ENCODE results near the gene MAD1L1.

The MAD1L1 gene

DNA sequence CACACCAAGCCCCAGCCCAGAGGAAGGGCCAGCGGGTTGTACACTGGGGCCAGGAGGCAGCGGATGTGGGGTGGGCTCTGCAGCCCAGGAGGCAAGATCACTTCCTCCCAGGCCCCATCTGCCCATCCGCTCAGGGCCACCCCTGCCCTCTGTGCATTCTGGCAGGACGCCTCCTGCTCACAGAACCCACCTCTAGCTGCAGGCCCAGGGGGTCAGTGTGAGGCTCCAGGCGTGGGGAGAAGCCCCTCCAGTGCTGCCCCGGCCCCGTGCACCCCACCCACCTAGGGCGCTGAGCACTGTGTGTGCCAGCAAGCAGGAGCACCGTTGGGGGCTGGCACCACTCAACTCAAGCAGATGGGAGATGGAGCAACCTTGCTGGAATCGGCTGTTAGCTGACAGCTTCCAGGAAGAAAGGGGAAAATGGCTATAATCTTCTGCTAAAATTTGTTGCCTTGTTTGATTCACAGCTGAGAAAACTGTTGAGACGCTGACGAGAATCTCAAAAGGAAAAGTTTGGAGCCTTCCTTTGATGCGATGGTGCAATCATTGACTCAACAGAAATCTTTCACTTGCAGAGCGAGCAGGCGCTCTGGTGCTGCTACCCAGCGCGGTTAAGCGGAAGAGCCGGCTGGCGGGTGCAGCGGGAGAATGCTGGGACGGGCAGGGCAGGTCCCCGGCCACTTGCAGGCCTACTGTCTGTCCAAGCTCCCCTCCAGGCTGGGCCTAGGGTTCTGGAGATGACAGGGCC lies 286.5 kb downstream of the MAD1L1 start:
- DNase-seq: no peak

GRCh38 chr7:1945558-1945957 lies 287.2 kb downstream of the MAD1L1 start:
- DNase-seq: no peak

GRCh38 chr7:1944619-1945210 lies 288.0 kb downstream of the MAD1L1 start:
- DNase-seq: no peak

DNA sequence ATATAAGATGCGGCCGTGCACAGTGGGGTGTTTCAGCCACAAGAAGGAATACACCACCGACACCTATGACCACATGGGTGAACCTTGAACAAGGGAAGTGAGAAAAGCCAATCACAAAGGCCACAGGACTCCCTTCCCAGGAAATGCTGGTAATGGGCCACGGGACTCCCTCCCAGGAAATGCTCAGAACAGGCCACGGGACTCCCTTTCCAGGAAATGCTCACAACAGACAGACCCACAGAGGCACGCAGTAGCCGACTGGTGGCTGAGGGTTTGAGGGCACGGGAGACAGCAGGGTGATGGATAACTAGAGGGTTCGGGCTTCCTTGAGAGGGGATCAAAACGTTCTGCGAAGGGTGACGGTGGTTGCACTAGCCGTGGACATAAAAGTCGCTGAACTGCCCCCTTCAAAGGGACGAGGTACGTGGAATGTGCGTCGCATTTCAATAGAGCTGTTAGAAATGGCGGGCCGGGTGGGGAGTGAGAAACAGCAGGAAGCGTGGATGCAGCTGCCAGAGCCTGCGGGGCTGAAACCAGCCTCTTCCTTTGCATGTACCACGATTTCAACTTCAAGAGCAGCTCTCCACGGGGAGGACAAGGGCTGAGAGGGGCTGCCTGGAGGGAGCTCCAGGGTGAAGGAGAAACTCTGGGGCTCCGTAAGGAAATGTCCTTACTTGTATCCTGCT lies 288.7 kb downstream of the MAD1L1 start:
- no peak for DNase-seq

- no peak for DNase-seq
Measured at GRCh38 chr7:1943326-1943725, 289.4 kb downstream of the MAD1L1 start.

GRCh38 chr7:1942941-1943289 lies 289.8 kb downstream of the MAD1L1 start:
- DNase-seq: no peak

- DNase-seq: peak; percentile 43
Measured at GRCh38 chr7:1942243-1942940, 290.4 kb downstream of the MAD1L1 start.

- DNase-seq: no peak
Measured at GRCh38 chr7:1941464-1942242, 291.1 kb downstream of the MAD1L1 start.

DNA sequence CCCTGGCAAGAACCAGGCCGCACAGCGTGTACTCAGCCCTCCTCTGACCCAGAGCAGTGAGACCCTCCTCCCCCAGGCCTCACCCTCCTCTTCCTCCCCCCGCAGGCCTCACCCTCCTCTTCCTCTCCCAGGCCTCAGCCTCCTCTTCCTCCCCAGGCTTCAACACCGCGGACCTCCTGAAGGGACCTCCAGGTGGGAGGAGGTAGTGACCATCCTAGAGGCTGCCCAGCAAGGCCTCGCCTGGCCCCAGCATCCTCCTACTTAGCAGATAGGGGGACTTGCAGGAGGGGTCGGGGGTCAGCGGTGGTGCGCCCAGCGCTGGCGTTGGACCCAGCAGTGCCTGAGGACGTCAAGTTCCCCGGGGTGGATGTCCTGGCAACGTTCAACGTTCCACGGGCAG lies 291.9 kb downstream of the MAD1L1 start:
- DNase-seq: no peak

DNA sequence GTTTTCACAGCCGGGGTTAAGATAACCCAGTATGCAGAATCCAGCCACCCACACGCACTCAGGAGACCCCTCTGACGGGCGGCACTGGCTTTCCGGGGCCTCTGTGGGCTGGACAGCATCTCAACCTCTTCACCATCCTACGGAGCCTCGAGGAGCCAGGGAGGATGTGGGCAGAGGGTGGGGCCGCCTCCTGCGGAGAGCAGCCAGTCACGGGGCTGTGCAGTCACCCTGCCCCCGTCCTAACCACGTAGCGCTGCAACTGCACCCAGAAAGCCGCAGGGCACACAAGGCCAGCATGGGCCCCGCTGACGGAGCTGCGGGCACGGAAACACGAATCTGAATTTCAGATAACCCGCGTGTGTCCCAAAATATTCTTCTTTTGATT lies 292.4 kb downstream of the MAD1L1 start:
- DNase-seq: peak; percentile 97

GRCh38 chr7:1939434-1940401 lies 293.0 kb downstream of the MAD1L1 start:
- DNase-seq: no peak

DNA sequence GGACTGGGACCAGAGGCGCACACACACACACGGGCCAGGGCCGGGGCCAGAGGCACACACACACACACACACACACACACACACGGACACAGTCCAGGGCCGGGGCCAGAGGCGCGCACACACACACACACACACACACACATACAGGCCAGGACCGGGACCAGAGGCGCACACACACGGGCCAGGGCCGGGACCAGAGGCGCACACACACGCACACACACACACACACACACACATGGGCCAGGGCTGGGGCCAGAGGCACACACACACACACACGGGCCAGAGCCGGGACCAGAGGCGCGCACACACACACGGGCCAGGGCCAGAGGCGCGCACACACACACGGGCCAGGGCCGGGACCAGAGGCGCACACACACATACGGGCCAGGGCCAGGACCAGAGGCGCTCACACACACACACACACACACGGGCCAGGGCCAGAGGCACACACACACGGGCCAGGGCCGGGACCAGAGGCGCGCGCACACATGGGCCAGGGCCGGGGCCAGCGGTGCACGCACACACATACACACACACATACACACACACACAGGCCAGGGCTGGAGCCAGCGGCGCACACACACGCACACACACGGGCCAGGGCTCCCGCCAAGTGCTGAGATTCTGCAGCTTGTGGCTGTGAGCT lies 293.8 kb downstream of the MAD1L1 start:
- DNase-seq: peak; percentile 58

GRCh38 chr7:1937252-1937605 lies 295.5 kb downstream of the MAD1L1 start:
- DNase-seq: no peak

- DNase-seq: no peak
Measured at GRCh38 chr7:1936531-1937251, 296.1 kb downstream of the MAD1L1 start.

DNA sequence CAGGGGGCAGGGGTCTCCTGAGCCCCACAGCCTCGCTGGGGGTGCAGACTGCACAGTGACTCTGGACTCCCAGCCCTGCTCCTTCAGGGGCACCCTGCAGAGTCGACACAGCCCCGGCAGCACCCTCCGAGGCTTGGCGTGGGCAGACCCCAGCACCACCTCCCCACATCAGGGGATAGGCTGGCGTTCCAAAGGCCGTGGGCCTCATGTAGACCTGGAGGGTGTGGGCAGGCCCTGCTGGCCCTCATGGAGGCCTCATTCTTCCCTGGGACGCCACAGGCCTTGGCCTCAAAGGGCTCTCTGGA lies 296.8 kb downstream of the MAD1L1 start:
- no peak for DNase-seq

- DNase-seq: no peak
Measured at GRCh38 chr7:1935176-1936005, 297.4 kb downstream of the MAD1L1 start.

DNA sequence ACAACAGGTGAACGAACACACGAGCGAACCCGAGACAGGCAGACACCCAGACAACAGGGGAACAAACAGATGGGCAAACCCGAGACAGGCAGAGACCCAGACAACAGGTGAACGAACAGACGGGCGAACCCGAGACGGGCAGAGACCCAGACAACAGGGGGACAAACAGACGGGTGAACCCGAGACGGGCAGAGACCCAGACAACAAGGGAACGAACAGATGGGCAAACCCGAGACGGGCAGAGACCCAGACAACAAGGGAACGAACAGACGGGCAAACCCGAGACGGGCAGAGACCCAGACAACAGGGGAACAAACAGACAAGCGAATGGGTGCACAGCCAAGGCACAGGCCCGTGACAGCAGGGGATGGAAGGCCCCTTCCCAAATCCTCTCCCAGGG lies 298.0 kb downstream of the MAD1L1 start:
- no peak for DNase-seq

GRCh38 chr7:1934017-1934416 lies 298.7 kb downstream of the MAD1L1 start:
- DNase-seq: no peak

DNA sequence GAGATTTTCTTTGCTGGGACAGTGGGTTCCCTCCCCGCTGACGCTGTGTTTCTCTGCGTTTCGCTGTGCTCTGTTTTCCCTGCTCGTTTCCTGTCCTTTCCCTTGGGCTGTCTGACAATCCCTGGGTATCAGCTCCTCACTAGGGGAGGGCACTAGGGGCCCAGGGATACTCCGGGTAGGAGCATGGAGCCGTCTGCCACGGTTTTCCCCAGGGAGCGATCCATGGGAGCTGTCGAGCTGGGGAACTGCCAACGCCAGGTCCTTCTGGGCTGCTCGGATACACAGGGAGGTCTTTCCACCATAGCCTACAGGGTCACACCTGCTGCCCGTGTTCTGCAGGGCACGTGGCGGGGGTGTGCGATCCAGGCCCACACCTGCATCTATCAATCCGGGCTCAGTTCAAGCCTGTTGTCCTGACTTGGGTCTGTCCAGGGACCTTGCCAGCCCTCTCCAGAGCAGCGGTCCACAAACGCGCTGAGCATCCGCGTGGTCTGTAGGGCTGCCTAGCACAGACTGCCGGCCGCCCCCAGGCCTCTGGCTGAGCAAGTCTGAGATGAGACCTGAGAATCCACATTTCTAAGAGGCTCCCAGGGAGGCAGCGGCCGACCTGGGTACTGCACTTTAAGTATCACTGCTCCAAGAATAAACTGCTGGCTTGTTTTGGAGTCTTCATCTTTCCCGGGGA lies 299.5 kb downstream of the MAD1L1 start:
- DNase-seq: no peak
